OCI-M2 (cell line): ENCODE results near the gene SPEM3.

Source experiments
- DNase-seq: peaks from one replicate; lab custom pipeline; 2025; ENCODE audit not compliant: unreplicated experiment; lab: John Stamatoyannopoulos, UW

The SPEM3 gene

GRCh38 chr17:7440113-7440833 is 11.6 kb downstream of the SPEM3 start:
- no peak for DNase-seq

GRCh38 chr17:7440834-7441195 is 12.2 kb downstream of the SPEM3 start:
- DNase-seq, result no peak

- DNase-seq, result no peak
Measured at GRCh38 chr17:7441266-7441665, 12.6 kb downstream of the SPEM3 start.

- no peak for DNase-seq
Measured at GRCh38 chr17:7442142-7442541, 13.5 kb downstream of the SPEM3 start.

GRCh38 chr17:7443499-7444485 is 15.1 kb downstream of the SPEM3 start:
- no peak for DNase-seq

GRCh38 chr17:7444682-7445618 is 16.3 kb downstream of the SPEM3 start, which contains the start of gene CHRNB1:
Gene CHRNB1 (plus strand): TSS chr17:7445061. CDS start chr17:7445128, 67 bp downstream.
- no peak for DNase-seq

GRCh38 chr17:7445619-7445968 is 16.9 kb downstream of the SPEM3 start:
- DNase-seq, result no peak

GRCh38 chr17:7448461-7448860 is 19.8 kb downstream of the SPEM3 start:
- no peak for DNase-seq

GRCh38 chr17:7459961-7460545 is 31.4 kb downstream of the SPEM3 start:
- DNase-seq, result no peak

GRCh38 chr17:7460850-7461660 is 32.4 kb downstream of the SPEM3 start:
- no peak for DNase-seq

- DNase-seq, result no peak
Measured at GRCh38 chr17:7462474-7463371, 34.1 kb downstream of the SPEM3 start.

- no peak for DNase-seq
Measured at GRCh38 chr17:7463372-7463846, 34.8 kb downstream of the SPEM3 start.

GRCh38 chr17:7464081-7464480 is 35.4 kb downstream of the SPEM3 start:
- DNase-seq, result no peak

GRCh38 chr17:7465597-7466275 is 37.1 kb downstream of the SPEM3 start:
- DNase-seq, result no peak

- DNase-seq, result no peak
Measured at GRCh38 chr17:7466318-7466638, 37.6 kb downstream of the SPEM3 start.

- no peak for DNase-seq
Measured at GRCh38 chr17:7466639-7467341, 38.1 kb downstream of the SPEM3 start.

- DNase-seq, result no peak
Measured at GRCh38 chr17:7467498-7467897, 38.8 kb downstream of the SPEM3 start.

- DNase-seq, result no peak
Measured at GRCh38 chr17:7468290-7468689, 39.6 kb downstream of the SPEM3 start.
